Astrocyte of the spinal cord (primary cell): ENCODE data around the gene KIAA0753.

ENCODE experiments used
- DNase-seq: peaks from one replicate; pipeline ENCODE4 v3.0.0; 2011; ENCODE audit warnings: low read depth, low spot score
- H3K4me3 ChIP-seq: 2 replicates; pipeline ENCODE4 v1.5.1; 2011; ENCODE audit warnings: low read depth, mild to moderate bottlenecking, low read length, moderate library complexity
- in situ Hi-C: cut with HindIII; loops from 2 replicates; pipeline ENCODE4 v1.10.0; 2017; ENCODE audit warnings: low sequenced_read_pairs
- TF ChIP-seq, protein P1 (sequence below): IDR thresholded peaks from 2 replicates; pipeline ENCODE4 v1.5.1; 2012; ENCODE audit warnings: low read depth, mild to moderate bottlenecking, low read length, inconsistent platforms

The KIAA0753 gene

DNA sequence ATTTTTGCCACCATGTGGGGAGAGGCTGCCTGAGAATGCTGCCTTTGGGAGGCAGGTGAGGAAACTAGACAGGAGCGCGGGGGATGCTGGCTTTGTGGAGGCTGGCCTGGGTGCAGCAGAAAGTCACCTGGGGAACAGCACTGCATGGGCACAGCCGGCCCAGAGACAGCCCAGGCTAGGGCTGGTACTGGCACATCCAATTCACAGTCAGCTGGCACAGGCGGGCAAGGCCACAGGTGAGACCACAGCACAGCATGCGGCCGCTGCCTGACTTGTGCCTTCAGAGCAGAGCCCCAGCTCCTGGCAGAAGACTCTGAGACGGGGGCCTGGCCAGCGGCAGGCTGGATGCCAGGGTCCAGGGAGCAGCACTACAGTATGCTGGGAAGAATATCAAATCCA lies 67.5 kb downstream of the KIAA0753 start:
- no peak for DNase-seq
- in situ Hi-C loops = no loop called here
- TF ChIP-seq, protein P1, sequence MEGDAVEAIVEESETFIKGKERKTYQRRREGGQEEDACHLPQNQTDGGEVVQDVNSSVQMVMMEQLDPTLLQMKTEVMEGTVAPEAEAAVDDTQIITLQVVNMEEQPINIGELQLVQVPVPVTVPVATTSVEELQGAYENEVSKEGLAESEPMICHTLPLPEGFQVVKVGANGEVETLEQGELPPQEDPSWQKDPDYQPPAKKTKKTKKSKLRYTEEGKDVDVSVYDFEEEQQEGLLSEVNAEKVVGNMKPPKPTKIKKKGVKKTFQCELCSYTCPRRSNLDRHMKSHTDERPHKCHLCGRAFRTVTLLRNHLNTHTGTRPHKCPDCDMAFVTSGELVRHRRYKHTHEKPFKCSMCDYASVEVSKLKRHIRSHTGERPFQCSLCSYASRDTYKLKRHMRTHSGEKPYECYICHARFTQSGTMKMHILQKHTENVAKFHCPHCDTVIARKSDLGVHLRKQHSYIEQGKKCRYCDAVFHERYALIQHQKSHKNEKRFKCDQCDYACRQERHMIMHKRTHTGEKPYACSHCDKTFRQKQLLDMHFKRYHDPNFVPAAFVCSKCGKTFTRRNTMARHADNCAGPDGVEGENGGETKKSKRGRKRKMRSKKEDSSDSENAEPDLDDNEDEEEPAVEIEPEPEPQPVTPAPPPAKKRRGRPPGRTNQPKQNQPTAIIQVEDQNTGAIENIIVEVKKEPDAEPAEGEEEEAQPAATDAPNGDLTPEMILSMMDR = no peak
- no peak overlapping the region for H3K4me3 ChIP-seq

DNA sequence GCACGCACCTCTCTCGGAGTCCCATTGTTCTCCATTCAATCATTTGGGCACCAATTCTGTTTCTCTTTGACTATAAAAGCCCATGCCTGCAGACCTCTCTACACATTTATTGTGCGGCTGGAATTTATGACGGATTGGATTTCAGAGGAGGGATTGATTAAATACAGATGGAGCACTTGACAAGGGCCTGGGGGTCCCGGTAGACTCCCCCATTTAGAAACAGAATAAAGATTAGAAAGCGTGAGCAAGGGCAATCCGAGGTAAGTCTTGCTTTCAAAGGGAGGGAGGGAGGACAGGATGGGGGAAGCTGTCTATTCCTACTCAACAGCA lies 69.1 kb downstream of the KIAA0753 start:
- no peak overlapping the region for H3K4me3 ChIP-seq
- TF ChIP-seq, protein P1 = no peak
- in situ Hi-C loops = no loop called here
- DNase-seq = no peak

DNA sequence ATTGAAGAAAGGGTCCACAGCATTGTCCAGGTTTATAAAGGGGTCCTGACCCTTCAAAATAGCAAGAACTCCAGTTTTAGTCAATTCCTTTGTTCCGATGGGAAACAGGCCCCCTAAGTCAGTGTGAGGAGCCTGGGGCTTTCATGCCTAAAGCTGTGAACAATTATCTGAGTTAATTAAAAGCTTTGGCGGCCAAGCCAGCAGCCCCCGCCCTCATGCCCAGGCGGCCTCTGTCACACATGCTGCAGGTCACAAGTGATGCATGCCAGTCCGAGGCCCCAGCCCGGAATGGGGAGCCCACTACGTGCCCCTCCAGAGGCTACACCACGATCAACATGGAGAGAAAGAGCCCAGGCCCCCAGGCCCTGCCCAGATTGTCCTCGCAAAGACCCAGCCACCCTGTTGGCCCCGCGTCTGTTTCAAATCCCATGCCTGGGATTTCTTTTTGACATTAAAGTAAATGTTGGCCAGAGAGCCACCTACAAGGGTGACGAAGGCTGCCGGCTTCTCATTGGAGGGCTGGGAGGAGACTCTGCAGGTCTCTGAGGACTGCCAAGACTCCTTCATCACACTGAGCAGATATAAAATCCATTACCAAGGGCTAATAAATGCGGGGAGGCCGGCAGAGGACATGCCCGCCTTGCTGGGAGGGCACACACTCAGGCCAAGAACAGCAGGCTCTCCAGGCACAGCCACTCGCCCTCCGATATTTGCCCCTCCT lies 69.6 kb downstream of the KIAA0753 start:
- no peak overlapping the region for H3K4me3 ChIP-seq
- in situ Hi-C loops = no loop called here
- TF ChIP-seq, protein P1 = no peak
- DNase-seq = no peak

DNA sequence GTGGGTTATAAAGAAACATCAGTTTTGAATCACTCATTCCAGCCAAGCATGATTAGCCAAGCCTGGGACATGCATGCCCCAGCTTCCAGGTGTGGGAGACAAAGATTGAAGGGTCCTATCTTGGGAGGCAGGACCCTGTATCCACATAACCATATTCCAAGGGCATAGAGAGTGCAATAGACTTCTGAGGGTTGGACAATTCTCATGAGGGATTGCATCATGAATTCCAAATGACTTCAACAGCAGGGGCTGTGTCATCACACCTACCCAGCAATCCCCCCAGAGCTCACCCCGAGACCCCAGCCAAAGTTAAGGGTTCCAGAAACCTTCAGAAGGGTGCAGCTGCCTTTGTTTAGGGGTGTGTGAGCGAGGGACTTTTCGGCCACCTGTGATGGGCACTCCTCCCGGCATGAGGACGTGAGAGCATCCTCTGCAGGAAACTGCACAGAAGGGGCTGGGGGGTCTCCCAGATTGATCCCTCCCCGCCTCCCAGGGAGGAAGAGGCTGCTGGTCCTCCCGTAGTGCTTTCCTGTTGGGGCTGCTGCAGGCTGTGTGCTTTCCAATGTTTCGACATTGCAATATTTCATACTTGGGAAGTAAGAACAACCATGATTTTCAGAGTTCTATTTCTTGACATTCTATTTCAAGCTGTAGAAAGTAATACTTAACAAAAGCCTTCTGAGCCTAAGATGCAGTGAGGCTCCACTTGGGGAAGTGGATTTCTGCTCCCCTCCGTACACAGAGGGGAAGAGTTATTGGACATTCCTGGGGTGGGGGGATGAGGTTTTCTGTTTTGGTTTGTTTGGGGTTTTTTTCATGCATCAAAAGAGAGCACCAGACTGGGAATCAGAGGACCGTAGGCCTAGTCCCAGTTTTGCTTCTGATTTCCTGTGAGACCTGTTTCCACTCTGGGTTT lies 70.9 kb downstream of the KIAA0753 start:
- no peak overlapping the region for H3K4me3 ChIP-seq
- in situ Hi-C loops = no loop called here
- DNase-seq = no peak
- TF ChIP-seq, protein P1 = no peak

DNA sequence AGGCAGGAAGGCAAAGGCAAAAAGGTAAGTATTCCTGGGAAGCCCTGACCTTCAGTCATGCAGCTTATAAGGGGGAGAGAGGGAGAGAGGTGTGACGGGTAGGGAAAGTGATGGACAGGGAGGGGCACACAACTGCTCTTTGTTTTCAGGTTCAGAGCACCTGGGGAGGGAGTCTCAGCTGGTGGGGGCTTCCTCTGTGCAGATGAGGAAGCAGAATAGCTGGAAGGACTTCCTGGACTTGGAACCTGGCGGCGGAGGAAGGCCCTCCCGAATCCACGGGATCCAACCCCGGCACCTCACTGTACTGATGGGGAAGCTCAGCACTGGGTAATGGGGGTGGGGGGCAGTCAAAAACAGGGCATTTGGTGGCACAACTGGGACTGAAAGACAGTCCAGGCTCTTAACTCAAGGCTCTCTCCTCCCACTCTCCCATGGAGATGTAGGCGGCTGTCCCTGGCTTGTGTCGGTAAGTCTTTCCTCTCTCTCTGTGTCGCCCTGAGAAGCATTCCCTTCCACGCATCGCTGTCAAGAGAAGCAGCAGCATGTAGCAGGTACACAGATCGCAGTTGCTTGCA lies 72.2 kb downstream of the KIAA0753 start:
- in situ Hi-C loops = no loop called here
- DNase-seq = no peak
- TF ChIP-seq, protein P1 = no peak
- no peak overlapping the region for H3K4me3 ChIP-seq

DNA sequence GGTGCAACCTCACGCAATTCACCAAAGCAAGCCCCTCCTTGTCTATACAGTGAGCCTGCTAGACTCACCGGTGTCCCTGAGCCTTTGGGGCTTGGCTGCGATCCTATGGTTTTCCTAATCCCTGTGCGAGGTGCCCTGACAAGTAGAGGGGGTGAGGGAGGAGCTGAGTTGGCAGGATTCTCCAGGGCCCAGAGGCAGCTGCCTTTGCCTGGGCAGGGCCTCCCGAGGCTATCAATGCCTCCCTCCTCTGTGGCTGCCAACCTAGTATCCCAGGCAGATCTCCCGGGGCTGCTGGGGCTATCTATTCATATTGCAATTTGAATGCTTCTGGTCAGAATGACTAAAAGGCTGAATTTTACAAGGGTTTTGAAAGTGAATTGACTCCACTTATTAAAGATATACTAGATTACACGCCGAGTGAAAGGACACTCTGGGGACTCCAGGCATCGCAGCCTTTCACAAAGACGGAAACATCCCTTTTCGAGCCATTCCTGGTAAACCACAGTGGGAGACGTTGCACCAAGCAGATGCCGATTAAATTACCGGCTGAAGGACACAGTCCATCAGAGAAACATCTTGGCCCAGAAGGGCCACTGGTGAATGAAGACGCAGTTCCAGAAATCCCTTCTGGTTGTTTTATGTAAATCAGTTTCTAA lies 72.9 kb downstream of the KIAA0753 start:
- in situ Hi-C loops = no loop called here
- TF ChIP-seq, protein P1 = no peak
- no peak overlapping the region for H3K4me3 ChIP-seq
- no peak for DNase-seq
